DMS153 treated with DMSO at 0.1 percent for 48 hours (cell line): ENCODE data around the gene ALG11.

ENCODE experiments used
- DNase-seq: peaks from one replicate; lab custom pipeline; 2025; ENCODE audit not compliant: unreplicated experiment; lab: John Stamatoyannopoulos, UW

ALG11 gene

GRCh38 chr13:51997186-51997585 is 15.0 kb upstream of the ALG11 start:
- no peak for DNase-seq

- no peak for DNase-seq
These were observed 14.4 kb upstream of the ALG11 start for GRCh38 chr13:51997641-51998330.

GRCh38 chr13:51998723-51999509 is 13.3 kb upstream of the ALG11 start:
- no peak for DNase-seq

GRCh38 chr13:51999510-51999911 is 12.7 kb upstream of the ALG11 start:
- no peak for DNase-seq

DNA sequence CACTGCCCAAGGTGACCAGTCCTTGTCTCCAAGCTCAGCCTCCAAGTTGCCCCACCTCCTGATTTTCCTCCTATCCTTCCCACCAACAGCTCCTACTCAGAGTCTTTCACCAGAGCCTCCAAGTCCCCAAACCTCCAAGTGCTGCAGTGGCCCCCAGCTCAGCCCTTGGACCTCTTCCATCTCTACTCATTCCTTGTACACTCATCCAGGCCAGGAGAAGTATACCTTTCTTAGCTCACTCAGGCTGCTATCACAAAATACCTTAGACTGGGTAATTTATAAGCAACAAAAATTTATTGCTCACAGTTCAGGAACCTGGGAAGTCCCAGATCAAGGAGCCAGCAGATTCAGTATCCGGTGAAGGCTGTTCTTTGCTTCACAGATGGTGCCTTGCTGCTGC is 12.3 kb upstream of the ALG11 start:
- no peak for DNase-seq

DNA sequence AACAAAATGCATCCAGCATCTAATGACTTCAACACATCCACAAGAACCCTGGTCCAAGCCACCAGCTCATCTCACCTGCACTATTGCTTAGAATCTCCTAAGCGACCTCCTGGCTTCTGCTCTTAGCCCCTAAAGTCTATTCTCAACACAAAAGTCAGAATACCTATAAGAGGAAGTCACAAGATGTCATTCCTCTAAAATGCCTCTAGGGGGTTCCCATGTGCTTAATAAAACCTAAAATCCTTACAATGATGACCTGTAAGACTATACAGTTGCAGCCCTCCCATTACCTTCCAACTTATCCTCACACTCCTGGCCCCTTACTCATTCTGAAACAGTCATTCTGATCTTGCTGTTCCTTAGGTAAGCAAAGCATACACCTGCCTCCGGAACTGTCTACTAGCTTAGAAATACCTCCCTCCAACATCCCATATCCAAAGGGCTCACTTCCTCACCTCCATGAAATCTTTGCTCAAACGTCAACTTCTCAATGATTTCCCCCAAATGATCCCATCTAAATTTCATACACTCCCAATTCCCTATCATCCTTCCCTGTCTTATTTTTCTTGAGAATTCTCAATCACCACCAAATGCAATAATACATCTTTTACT is 11.0 kb upstream of the ALG11 start:
- peak; percentile 58 for DNase-seq

- no peak for DNase-seq
These were observed 9.8 kb upstream of the ALG11 start for GRCh38 chr13:52002361-52002760.

DNA sequence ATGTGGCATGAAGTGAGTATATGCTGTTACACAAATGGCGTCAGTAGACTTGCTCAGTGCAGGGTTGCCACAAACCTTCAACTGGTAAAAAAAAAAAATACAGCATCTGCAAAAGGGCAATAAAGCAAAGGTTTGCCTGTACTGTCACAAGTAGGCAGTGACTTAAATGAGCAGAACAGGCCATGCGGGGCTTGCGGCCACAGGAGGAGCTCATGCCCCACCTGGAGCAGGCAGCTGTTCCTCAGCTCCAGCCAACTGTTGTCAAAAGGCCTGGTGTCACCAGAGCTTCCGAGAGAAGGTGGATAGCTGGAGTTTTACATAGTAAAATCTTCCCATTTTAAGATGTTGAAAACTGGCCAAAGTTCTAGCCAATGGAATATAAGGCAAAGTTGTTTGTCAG is 8.7 kb upstream of the ALG11 start:
- no peak for DNase-seq

GRCh38 chr13:52004511-52005170 is 7.6 kb upstream of the ALG11 start:
- no peak for DNase-seq

DNA sequence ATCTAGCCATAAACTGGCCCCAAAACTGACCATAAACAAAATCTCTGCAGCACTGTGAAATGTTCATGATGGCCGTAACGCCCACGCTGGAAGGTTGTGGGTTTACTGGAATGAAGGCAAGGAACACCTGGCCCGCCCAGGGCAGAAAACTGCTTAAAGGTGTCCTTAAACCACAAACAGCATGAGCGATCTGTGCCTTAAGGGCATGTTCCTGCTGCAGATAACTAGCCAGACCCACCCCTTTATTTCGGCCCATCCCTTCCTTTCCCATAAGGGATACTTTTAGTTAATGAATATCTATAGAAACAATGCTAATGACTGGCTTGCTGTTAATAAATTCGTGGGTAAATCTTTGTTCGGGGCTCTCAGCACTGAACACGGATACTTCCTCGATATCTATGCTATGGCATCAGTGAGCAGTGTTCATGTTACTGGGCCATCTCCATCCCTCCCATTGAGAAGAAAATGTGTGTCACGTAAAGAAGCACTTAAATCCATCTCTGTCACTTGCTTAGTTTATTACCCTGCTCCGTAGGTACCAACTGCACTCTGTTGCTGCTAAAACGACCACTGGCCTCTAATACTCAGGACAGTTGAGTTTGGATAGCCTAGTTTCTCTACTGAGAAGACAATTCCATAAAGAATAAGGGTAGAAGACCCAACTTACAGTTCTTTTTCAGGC is 6.2 kb upstream of the ALG11 start:
- no peak for DNase-seq

- DNase-seq, result no peak
These were observed 5.5 kb upstream of the ALG11 start for GRCh38 chr13:52006523-52007245.

DNA sequence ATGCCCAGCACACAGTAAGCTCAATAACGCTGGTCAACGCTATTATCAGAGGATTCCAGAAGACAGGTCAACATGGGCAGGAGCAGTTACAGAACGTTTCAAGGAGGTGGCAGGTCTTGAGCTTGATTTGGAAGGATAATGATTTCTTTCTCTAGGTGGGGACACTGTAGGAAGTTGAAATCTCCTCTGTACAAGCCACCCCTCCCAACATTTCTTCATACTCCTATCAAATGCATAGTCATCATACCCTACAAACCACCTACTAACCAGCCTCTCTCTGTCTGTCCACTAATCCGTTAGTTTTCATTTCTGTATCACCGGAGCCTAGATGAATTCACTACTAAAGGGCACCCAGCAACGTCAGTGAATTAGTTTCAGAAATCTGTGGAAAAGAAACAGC is 2.3 kb upstream of the ALG11 start:
- DNase-seq, result no peak

GRCh38 chr13:52010890-52011631 is 1.1 kb upstream of the ALG11 start, which contains the start of gene ATP7B:
TSS of gene ATP7B (minus strand) at chr13:52011450. CDS start at chr13:52011337, 113 bp downstream.
- no peak for DNase-seq

DNA sequence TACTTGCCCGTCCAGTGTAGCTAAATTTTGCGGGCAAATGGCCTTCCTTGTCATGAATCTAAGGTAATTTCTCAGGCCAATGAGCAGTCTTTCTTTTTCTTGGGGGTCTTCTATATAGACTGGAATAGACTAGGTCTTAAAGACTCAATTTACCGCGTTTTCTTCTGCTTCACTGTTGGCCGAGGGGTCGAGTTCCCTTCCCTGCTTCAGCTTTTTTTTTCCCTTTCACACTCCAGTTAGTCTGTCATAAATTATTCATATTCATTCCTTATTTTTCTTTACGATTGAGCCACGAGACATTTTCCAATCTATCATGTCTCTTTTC is 276 bp downstream of the ALG11 start:
- DNase-seq, result no peak

GRCh38 chr13:52016296-52016695 is 4.1 kb downstream of the ALG11 start:
- no peak for DNase-seq

DNA sequence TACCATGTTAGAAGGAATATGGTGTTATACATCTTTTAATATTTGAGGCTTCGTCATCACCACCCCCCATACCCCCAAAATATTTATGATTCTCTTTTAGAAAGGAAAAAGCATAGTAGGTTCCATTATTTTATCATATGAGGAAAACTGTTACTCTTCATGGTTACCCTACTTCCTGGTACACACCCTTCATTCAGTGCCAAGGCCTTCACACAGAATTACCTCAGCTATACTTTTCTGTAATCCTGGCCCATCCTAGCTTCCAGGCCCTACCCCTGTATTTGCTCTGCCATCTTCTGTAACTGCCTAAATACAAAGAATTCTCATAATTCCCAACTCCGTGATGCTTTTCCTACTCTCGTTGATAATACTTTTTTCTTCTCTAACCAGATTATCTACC is 8.0 kb downstream of the ALG11 start:
- no peak for DNase-seq

DNA sequence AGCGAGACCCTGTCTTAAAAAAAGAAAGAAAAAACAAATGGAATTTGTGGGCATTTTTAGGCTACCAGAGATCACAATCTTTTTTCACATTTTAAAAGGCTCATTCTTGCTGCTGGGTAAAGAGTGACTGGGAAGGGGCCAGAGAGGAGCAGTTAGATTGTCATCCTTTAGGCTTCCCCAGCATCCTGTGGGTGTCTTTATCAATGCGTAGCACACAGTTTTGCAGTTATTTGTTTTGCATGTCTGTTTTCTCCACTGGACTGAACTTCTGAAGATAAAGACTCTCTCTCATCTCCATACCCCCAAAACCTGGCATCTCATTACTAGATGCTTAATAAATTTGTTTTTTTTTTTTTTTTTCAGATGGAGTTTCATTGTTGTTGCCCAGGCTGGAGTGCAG is 10.2 kb downstream of the ALG11 start:
- DNase-seq, result no peak

DNA sequence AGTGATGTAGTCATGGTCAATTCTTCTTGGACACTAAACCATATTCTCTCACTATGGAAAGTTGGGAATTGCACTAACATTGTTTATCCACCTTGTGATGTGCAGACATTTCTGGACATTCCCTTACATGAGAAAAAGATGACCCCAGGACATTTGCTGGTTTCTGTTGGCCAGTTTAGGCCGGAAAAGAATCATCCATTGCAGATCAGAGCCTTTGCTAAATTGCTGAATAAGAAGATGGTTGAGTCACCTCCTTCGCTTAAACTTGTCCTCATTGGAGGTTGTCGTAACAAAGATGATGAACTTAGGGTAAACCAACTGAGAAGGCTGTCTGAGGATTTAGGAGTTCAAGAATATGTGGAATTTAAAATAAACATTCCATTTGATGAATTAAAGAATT is 12.3 kb downstream of the ALG11 start, which contains the start of gene UTP14C:
UTP14C (plus strand) TSS at position 211 of the 400 bp plus-strand sequence. CDS start 4,114 bp downstream, outside the sequence.
- DNase-seq, result no peak

- DNase-seq, result no peak
These were observed 13.5 kb downstream of the ALG11 start for GRCh38 chr13:52025475-52026245.
